ENCODE results near the gene TRERF1.

- no peak for TF ChIP-seq CTCF (conservative IDR thresholded peaks at IDR 0.05; ENCODE audit: low read depth, low read length)
- no peak for TF ChIP-seq EZH2 (IDR thresholded peaks at IDR 0.05; ENCODE audit: low read length, unreplicated experiment)
Observed at GRCh38 chr6:42326248-42326647, 125.5 kb downstream of the TRERF1 start.
